22Rv1 (cell line): ENCODE measurements around the gene COPZ2.

Source experiments
- CTCF ChIP-seq: fragments of 450-650 bp; IDR thresholded peaks from 2 replicates; pipeline ENCODE4 v1.5.1; 2017; ENCODE audit warnings: mild to moderate bottlenecking
- ZFX ChIP-seq: fragments of 450-650 bp; IDR thresholded peaks from 2 replicates; pipeline ENCODE4 v1.6.1; 2017; ENCODE audit warnings: antibody characterized with exemption, borderline replicate concordance

GRCh38 chr17:47982645-47983390, 54.8 kb downstream of the COPZ2 start:
- no peak for TF ChIP-seq CTCF
- TF ChIP-seq ZFX, result no peak
